ENCODE measurements around the gene PTGES2.

DNA sequence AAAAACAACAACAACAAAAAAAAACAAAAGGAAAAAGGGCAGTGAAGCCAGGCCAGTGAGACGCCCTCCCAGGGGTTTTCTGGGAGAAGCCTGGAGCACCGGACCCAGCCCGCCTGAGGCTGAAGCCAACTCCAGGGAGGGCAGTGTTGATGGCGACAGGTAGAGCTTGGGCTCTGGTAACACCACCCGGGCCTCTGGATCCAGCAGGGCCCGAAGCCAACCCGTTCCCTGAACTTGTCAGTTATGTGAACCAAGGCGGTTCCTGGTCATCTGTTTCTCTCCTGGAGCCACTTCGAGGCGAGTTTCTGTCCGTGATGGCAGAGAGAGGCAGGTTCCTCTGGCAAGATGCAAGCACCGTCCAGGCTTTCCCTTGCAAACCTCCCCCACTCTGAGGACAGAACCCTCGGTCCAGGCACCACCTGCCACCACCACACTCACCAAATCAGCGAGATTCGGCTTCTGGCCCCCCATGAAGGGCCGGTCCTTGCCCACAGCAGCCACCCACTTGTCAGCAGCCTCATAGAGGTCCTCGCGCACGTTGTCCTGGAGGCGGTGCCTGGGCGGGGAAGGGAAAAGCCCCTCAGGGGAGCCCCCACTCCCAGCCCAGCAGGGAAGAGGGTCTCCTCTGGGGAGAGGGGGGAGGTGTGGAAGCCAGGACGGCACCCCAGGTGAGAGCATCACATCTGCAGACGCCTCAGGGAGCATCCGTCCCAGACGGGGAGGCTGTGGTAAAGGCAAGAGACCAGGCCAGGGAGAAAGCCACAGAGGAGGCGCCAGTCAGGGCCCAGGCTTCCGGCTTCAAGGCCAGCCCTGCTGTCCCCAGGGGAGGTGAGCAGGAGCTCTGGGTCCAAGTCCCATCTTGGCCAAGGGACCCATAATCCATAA is 5.4 kb downstream of the PTGES2 start:
- TF ChIP-seq POLR2AphosphoS5 (IDR thresholded peaks at IDR 0.05; ENCODE audit: low read depth, low read length) (no peak), POLR2A (IDR thresholded peaks at IDR 0.05; ENCODE audit: low read depth, low read length) (no peak), POU2F2 (IDR thresholded peaks at IDR 0.05; ENCODE audit: low read depth, low read length) (no peak)
